Parathyroid adenoma (tissue), 2 donors: ENCODE data around the gene BRD3.
A peak's percentile ranks its signal among the peaks of the same experiment; 100 is the strongest.

Experiments
- H2AFZ ChIP-seq: fragments of 300-600 bp; sonication (generic); one replicate; pipeline ENCODE4 v1.7.0; 2017; ENCODE audit warnings: antibody characterized with exemption, mild to moderate bottlenecking
- H3K27ac ChIP-seq: fragments of 300-600 bp; sonication (generic); one replicate; pipeline ENCODE4 v1.7.0; 2017
- H3K27me3 ChIP-seq: fragments of 300-600 bp; sonication (generic); one replicate; pipeline ENCODE4 v1.7.0; 2017; ENCODE audit warnings: low read length; ENCODE audit not compliant: control insufficient read depth, insufficient read depth
- H3K36me3 ChIP-seq: fragments of 300-600 bp; sonication (generic); one replicate; pipeline ENCODE4 v1.7.0; 2017; ENCODE audit warnings: low read length; ENCODE audit not compliant: control insufficient read depth, insufficient read depth
- H3K4me1 ChIP-seq: fragments of 300-600 bp; sonication (generic); one replicate; pipeline ENCODE4 v1.7.0; 2017; ENCODE audit warnings: control low read depth
- H3K4me2 ChIP-seq: fragments of 300-600 bp; sonication (generic); one replicate; pipeline ENCODE4 v1.7.0; 2017; ENCODE audit warnings: low read length
- H3K4me3 ChIP-seq: fragments of 300-600 bp; sonication (generic); one replicate; pipeline ENCODE4 v1.7.0; 2017; ENCODE audit warnings: low read depth, low read length
- H3K79me2 ChIP-seq: fragments of 300-600 bp; sonication (generic); one replicate; pipeline ENCODE4 v1.7.0; 2017; ENCODE audit warnings: control low read depth
- H3K9ac ChIP-seq: fragments of 300-600 bp; sonication (generic); one replicate; pipeline ENCODE4 v1.7.0; 2017; ENCODE audit warnings: mild to moderate bottlenecking
- H3K9me3 ChIP-seq: fragments of 300-600 bp; sonication (generic); one replicate; pipeline ENCODE4 v1.7.0; 2017; ENCODE audit warnings: low read length; ENCODE audit not compliant: control insufficient read depth
- CTCF ChIP-seq: fragments of 300-600 bp; sonication (generic); IDR thresholded peaks from one replicate; pipeline ENCODE4 v1.7.0; 2017; ENCODE audit warnings: antibody characterized with exemption, mild to moderate bottlenecking
- donor health status: primary hyperparathyroidism.

Gene BRD3

GRCh38 chr9:134049236-134049635, 18.6 kb downstream of the BRD3 start:
- no peak overlapping the region for H3K4me3 ChIP-seq
- H3K9me3 ChIP-seq = no peaks in the 10 kb centered on the region
- H3K27me3 ChIP-seq = no peaks in the 10 kb centered on the region
- no peaks in the 10 kb centered on the region for H3K79me2 ChIP-seq
- TF ChIP-seq CTCF = no peak
- no peak overlapping the region for H3K4me2 ChIP-seq
- no peaks in the 10 kb centered on the region for H3K36me3 ChIP-seq
- H2AFZ ChIP-seq = no peak overlapping the region
- no peak overlapping the region for H3K9ac ChIP-seq
- H3K27ac ChIP-seq = no peak overlapping the region
- H3K4me1 ChIP-seq = no peaks in the 10 kb centered on the region

- Histone ChIP-seq H2AFZ (no peak overlapping the region), H3K9ac (no peak overlapping the region), H3K36me3 (no peaks in the 10 kb centered on the region), H3K79me2 (no peaks in the 10 kb centered on the region), H3K4me3 (no peak overlapping the region), H3K27me3 (no peaks in the 10 kb centered on the region), H3K9me3 (no peaks in the 10 kb centered on the region), H3K4me2 (no peak overlapping the region), H3K4me1 (no peaks in the 10 kb centered on the region), H3K27ac (no peak overlapping the region)
- no peak for TF ChIP-seq CTCF
These were observed 19.3 kb downstream of the BRD3 start for GRCh38 chr9:134048582-134048968.

GRCh38 chr9:134047868-134048581, 19.8 kb downstream of the BRD3 start:
- no peaks in the 10 kb centered on the region for H3K36me3 ChIP-seq
- H3K9ac ChIP-seq = no peak overlapping the region
- no peak overlapping the region for H3K4me2 ChIP-seq
- H3K4me3 ChIP-seq = no peak overlapping the region
- no peaks in the 10 kb centered on the region for H3K79me2 ChIP-seq
- no peak for TF ChIP-seq CTCF
- no peaks in the 10 kb centered on the region for H3K9me3 ChIP-seq
- no peaks in the 10 kb centered on the region for H3K27me3 ChIP-seq
- H3K27ac ChIP-seq = no peak overlapping the region
- no peak overlapping the region for H2AFZ ChIP-seq
- no peaks in the 10 kb centered on the region for H3K4me1 ChIP-seq

GRCh38 chr9:134046894-134047681, 20.7 kb downstream of the BRD3 start:
- Histone ChIP-seq H3K4me3 (no peak overlapping the region), H3K9me3 (no peaks in the 10 kb centered on the region), H3K9ac (no peak overlapping the region), H2AFZ (no peak overlapping the region), H3K27me3 (no peaks in the 10 kb centered on the region), H3K27ac (no peak overlapping the region), H3K79me2 (no peaks in the 10 kb centered on the region), H3K4me1 (no peaks in the 10 kb centered on the region), H3K36me3 (no peaks in the 10 kb centered on the region), H3K4me2 (peak overlapping the region; percentile 26)
- no peak for TF ChIP-seq CTCF
